ENCODE measurements around the gene RAC3.

RAC3 gene

GRCh38 chr17:82013772-82014321 is 17.6 kb upstream of the RAC3 start:
- no peak for DNase-seq

DNA sequence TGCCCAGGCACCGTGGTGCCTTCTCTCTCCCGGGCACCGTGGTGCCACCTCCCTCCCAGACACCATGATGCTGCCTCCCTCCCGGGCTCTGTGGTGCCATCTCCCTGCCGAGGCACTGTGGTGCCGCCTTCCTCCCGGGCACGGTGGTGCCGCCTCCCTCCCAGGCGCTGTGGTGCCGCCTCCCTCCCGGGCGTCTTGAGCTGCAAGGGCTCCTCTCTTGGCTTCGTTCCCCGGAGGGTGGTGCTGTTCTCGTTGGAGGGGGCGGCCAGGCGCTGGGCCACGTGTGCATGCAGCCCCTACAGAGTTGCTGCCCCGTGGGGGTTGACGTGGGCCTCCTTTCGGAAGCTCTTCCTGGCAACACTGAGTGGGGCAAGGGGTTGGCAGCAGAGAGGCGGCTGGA is 17.0 kb upstream of the RAC3 start:
- DNase-seq: no peak

DNA sequence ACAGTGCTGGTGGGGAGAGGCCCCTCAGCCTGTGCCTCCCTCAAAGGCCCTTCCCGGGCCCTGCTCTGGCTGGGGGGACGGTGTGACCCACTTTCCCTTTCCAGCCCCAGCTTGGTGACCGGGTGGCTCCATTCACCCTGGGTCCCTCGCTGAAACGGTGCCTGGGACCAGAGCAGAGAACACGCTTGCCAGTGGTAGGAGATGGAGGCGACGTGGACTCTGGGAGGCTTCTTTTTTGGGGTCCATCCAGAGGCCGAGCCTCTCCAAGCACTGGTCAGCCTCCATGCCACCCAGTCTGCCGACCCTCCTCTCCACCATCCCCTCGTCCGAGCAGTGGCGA is 16.5 kb upstream of the RAC3 start:
- no peak for DNase-seq

GRCh38 chr17:82015311-82015971 is 16.0 kb upstream of the RAC3 start:
- DNase-seq: no peak

GRCh38 chr17:82016061-82016874 is 15.2 kb upstream of the RAC3 start:
- DNase-seq: no peak

GRCh38 chr17:82016875-82017459 is 14.5 kb upstream of the RAC3 start:
- no peak for DNase-seq

DNA sequence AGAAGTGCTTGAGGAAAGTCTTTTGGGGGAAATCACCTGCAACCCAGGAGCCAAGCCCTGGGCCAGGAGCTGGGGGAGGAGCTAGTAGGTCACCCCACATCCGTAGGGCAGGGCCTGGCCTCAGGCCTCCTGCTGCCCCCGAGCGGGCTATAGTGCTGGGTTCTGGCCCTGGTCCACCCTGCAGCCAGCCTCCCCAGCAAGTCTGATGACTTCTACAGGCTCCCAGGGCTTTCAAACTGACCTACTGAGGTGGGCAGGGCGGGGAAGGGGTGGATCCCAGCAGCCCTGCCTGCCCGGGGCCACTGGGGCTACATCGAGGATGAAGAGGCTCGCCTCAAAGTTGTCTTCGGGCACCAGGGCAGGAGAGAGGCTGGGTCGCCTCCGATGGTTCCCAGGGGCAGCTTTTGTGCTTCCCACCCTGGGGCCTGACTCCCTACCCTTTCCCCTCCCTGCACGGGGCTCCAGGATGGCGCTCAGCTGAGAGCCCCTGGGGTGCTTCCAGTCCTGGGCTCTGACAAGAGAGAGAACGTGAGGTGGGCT is 13.8 kb upstream of the RAC3 start:
- DNase-seq: no peak

DNA sequence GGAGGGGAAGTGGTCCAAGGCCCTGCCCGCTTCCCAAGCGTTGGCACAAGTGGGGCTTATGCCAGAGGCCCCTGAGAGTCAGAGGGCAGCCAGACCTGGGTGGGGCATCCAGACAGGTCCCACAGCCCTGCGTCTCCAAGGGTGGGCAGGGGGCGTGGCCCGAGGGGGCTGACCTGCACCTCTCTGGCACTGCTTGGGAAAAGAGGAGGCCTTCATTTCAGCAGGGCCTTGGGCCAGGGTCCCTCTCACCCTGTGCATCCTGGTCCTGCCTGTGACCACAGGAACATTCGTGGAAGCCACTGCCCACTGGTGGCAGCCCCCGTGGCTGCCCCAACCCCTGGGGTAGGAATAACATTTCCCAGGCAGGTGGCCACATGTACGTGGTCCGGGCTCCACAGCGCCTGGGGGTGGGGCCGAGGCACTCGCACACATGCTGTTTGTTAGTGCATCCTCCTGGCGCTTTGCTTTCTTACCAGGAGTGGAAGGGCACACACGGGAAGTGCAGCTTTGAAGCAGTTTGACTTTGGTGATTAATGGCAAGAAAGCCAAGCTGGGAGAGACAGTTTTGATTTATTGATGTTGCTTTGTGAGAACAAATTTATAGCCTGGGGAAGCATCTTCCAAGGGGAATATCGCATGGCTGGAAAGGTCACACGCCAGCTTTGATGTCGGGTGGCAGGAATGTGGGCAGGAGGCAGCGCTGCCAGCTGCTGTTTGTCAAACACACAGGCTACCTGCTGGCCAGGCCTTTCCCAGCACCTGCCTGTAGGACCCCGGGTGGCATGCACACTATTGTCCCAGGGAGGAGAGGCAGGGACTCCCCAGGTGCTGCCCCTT is 13.1 kb upstream of the RAC3 start:
- DNase-seq: no peak

GRCh38 chr17:82018989-82019689 is 12.3 kb upstream of the RAC3 start:
- DNase-seq: no peak

GRCh38 chr17:82019690-82020571 is 11.5 kb upstream of the RAC3 start:
- DNase-seq: no peak

GRCh38 chr17:82020572-82021106 is 10.8 kb upstream of the RAC3 start:
- no peak for DNase-seq

DNA sequence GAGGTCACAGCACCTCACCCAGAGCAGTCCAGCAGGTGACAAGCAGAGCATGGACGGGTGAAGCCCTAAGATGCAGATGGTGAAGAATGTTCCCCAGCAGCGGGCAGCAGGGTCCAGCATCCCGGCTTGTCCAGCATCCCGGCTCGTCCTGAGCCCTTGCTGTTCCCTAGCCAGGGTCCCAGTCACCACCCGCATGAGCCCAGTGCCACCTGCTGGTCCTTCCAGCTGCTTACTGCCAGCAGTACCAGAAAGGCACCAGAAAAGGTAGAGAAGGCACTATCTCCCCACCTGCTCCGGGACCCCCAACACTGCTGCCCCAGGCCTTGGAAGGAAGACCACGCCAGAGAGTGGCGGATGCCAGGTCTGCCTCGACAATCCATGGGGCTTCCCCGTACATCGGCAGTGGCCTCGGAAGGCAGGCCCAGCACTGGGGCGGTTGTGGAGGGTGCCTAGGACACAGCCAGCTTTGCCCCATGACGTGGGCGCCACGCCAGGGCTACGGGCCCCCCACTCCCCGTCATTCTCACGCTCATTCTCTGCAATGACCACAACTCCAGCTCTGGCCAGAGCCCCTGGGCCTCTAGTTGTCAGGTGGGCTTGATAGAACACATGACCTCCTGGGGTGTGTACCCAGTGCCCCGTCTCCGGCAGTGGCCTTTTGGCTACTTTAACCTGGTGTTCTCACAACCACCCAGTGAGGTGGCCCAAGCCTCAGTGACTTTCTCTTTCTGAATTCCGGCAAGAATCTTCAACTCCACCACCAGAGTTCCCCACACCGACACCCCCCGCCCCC is 10.2 kb upstream of the RAC3 start:
- DNase-seq: no peak

GRCh38 chr17:82021900-82022309 is 9.6 kb upstream of the RAC3 start:
- no peak for DNase-seq

DNA sequence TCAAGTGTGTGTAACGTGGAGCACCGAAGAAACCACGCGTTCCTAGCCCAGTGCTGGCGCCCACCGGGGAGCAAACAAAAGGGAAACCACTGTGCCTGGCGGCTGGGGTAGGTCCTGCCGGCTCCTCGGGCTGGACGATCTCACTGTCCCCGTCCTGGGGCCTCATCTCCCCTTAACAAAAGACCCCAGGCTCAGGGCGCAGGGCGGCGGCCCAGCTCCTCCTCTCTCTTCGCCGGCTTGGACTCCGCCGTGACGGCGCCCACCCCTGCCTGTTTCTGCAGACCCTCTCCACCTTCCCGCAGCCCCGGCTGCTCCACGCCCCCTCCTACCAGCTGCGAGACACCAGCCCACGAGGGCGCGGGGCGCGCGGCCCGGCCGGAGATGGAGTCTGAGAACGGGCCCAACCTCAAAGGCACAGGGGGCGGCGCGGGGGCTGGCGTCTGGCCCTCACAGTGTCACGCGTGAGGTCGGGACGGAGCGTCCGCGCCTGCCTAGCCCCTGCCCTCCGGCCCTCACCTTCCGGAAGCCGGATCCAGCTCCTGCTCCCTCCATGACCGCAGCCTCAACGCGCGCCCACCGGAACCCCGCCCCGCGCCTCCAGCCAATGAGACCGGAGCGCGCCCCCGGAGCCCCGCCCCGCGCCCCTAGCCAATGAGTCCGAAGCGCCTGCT is 9.0 kb upstream of the RAC3 start, which contains the start of gene CENPX:
TSS of gene CENPX (minus strand) at position 569 of the 671 bp plus-strand sequence. CDS start at position 552, 17 bp downstream.
- no peak for DNase-seq

- DNase-seq: peak; percentile 100
Observed at GRCh38 chr17:82022981-82023446, 8.5 kb upstream of the RAC3 start, which contains the start of gene LRRC45. Gene LRRC45 (plus strand): TSS chr17:82023305. CDS start chr17:82023644, 339 bp downstream.

GRCh38 chr17:82023447-82024241 is 7.8 kb upstream of the RAC3 start:
- DNase-seq: no peak

GRCh38 chr17:82024859-82025258 is 6.6 kb upstream of the RAC3 start:
- DNase-seq: no peak
